K562 (cell line): ENCODE data around the gene RNU6-1. TPM values are rescaled to one million over a fixed set of nuclear protein-coding genes. Genes with fewer than 3 reads are reported as not detected.
A peak's percentile ranks its signal among the peaks of the same experiment; 100 is the strongest.

Source experiments
- CBX1 ChIP-seq: sonication (generic); IDR thresholded peaks from 2 replicates; pipeline ENCODE4 v1.6.1; 2016; ENCODE audit warnings: antibody characterized with exemption, low read depth, mild to moderate bottlenecking
- CBX3 ChIP-seq, 2 experiments: IDR thresholded peaks; 1 replicate in 1 of 2; 2 replicates in 1 of 2; pipeline ENCODE4 v1.6.1; 2012; ENCODE audit warnings: inconsistent platforms in 2 of 2, low read length in 2 of 2, borderline replicate concordance in 1 of 2, control low read depth in 1 of 2
- E4F1 ChIP-seq: fragments of 250-450 bp; sonication (Bioruptor Pico); IDR thresholded peaks from 2 replicates; pipeline ENCODE4 v1.5.0; 2021; ENCODE audit warnings: mild to moderate bottlenecking, borderline replicate concordance
- HDAC2 ChIP-seq: fragments of 450-650 bp; IDR thresholded peaks from 2 replicates; pipeline ENCODE4 v1.6.1; 2016; ENCODE audit warnings: mild to moderate bottlenecking
- HMGN3 ChIP-seq: IDR thresholded peaks from 2 replicates; pipeline ENCODE4 v1.6.1; 2011; ENCODE audit warnings: borderline replicate concordance, low read depth, mild to moderate bottlenecking, mixed read lengths, low read length; ENCODE audit not compliant: insufficient read length; ENCODE audit errors: extremely low read depth
- KDM4B ChIP-seq, 2 experiments: fragments of 450-650 bp in 1 of 2; sonication (generic) in 1 of 2; IDR thresholded peaks; 2 replicates each; pipeline ENCODE4 v1.6.1; 2016 to 2017; ENCODE audit warnings: borderline replicate concordance in 2 of 2, antibody characterized with exemption in 1 of 2, low read depth in 1 of 2, mild to moderate bottlenecking in 1 of 2
- NFXL1 ChIP-seq: fragments of 450-650 bp; formaldehyde crosslinking; IDR thresholded peaks from 2 replicates; pipeline ENCODE4 v1.4.0; 2021; ENCODE audit warnings: mild to moderate bottlenecking
- PHF21A ChIP-seq: fragments of 450-650 bp; IDR thresholded peaks from 2 replicates; pipeline ENCODE4 v1.6.1; 2017; ENCODE audit warnings: low read depth, borderline replicate concordance
- POLR2B ChIP-seq: fragments of 450-650 bp; IDR thresholded peaks from 2 replicates; pipeline ENCODE4 v1.6.1; 2018; ENCODE audit warnings: low read depth; ENCODE audit not compliant: partially characterized antibody
- PRDM10 ChIP-seq: fragments of 450-650 bp; IDR thresholded peaks from 2 replicates; pipeline ENCODE4 v1.6.1; 2018; ENCODE audit not compliant: partially characterized antibody
- YY1 ChIP-seq, 3 experiments: IDR thresholded peaks; 2 replicates each; pipeline ENCODE4 v1.6.1; 2011; ENCODE audit warnings: low read length in 2 of 3, mild to moderate bottlenecking in 2 of 3, moderate library complexity in 2 of 3, borderline replicate concordance in 1 of 3, control low read depth in 1 of 3, low read depth in 1 of 3; ENCODE audit not compliant: insufficient read depth in 3 of 3, insufficient replicate concordance in 2 of 3, control insufficient read depth in 1 of 3, insufficient read length in 1 of 3; ENCODE audit errors: extremely low read depth in 1 of 3
- ZFP36 ChIP-seq: fragments of 150-350 bp; IDR thresholded peaks from 2 replicates; pipeline ENCODE4 v1.6.1; 2018; ENCODE audit warnings: low read length, low read depth; ENCODE audit not compliant: partially characterized antibody
- polyA plus RNA-seq, 8 experiments: library from polyadenylated mRNA; depleted of rRNA in 4 of 8; stranded (reverse) in 5 of 8; unstranded in 3 of 8; fragments of >200 nt; fragmentation: Nextera tagmentation in 2 of 8; fragmentation: Illumina TruSeq in 1 of 8; extraction: Ambion mirVana in 2 of 8; extraction: Trizol in 1 of 8; gene quantifications; 2 replicates each; pipeline versions ENCODE4 v1.2.1 to v1.2.3, GENCODE V29; 2011 to 2014; ENCODE audit warnings: inconsistent platforms in 1 of 8, missing spikeins in 1 of 8
- total RNA-seq, 7 experiments: library from RNA; depleted of rRNA in 6 of 7; stranded (reverse); fragments of >200 nt in 6 of 7; fragmentation: Illumina TruSeq in 2 of 7; extraction: Trizol in 2 of 7; gene quantifications; 2 replicates each; pipeline versions ENCODE4 v1.2.1 to v1.2.3, GENCODE V29; 2011 to 2021; ENCODE audit warnings: low replicate concordance in 1 of 7
- TF ChIP-seq, protein P1 (sequence below): fragments of 450-650 bp; IDR thresholded peaks from 2 replicates; pipeline ENCODE4 v1.6.1; 2017; ENCODE audit warnings: antibody characterized with exemption, mild to moderate bottlenecking

RNU6-1 gene
- total and polyA plus RNA-seq, 9 of the 15 experiments (the other 6 are each of a cell fraction or from before 2014, with no cell fraction given): not detected

- TF ChIP-seq CBX1 (0 out of 2 replicates have a peak, but pooled peaks have one; percentile 20), HDAC2 (peak; percentile 69; the same call in 1 of the 2 replicates), CBX3 (IDR thresholded peaks at IDR 0.05; ENCODE audit: borderline replicate concordance in 1 of 2, low read length in 2 of 2) (peak in 1 of 2 experiments; percentile 69; a peak in 1 of 3 replicates), KDM4B (IDR thresholded peaks at IDR 0.05; ENCODE audit: borderline replicate concordance in 2 of 2, low read depth in 1 of 2) (no peak), ZFP36 (peak; percentile 27), PRDM10 (peak; percentile 54), E4F1 (CRISPR knock-in tag) (no peak), HMGN3 (no peak), YY1 (IDR thresholded peaks at IDR 0.05; ENCODE audit: borderline replicate concordance in 1 of 3, control insufficient read depth in 1 of 3, extremely low read depth in 1 of 3, insufficient read depth in 3 of 3, insufficient read length in 1 of 3, insufficient replicate concordance in 2 of 3, low read depth in 1 of 3, low read length in 2 of 3) (no peak), PHF21A (no peak), NFXL1 (CRISPR knock-in tag) (no peak), POLR2B (no peak)
- TF ChIP-seq, protein P1, sequence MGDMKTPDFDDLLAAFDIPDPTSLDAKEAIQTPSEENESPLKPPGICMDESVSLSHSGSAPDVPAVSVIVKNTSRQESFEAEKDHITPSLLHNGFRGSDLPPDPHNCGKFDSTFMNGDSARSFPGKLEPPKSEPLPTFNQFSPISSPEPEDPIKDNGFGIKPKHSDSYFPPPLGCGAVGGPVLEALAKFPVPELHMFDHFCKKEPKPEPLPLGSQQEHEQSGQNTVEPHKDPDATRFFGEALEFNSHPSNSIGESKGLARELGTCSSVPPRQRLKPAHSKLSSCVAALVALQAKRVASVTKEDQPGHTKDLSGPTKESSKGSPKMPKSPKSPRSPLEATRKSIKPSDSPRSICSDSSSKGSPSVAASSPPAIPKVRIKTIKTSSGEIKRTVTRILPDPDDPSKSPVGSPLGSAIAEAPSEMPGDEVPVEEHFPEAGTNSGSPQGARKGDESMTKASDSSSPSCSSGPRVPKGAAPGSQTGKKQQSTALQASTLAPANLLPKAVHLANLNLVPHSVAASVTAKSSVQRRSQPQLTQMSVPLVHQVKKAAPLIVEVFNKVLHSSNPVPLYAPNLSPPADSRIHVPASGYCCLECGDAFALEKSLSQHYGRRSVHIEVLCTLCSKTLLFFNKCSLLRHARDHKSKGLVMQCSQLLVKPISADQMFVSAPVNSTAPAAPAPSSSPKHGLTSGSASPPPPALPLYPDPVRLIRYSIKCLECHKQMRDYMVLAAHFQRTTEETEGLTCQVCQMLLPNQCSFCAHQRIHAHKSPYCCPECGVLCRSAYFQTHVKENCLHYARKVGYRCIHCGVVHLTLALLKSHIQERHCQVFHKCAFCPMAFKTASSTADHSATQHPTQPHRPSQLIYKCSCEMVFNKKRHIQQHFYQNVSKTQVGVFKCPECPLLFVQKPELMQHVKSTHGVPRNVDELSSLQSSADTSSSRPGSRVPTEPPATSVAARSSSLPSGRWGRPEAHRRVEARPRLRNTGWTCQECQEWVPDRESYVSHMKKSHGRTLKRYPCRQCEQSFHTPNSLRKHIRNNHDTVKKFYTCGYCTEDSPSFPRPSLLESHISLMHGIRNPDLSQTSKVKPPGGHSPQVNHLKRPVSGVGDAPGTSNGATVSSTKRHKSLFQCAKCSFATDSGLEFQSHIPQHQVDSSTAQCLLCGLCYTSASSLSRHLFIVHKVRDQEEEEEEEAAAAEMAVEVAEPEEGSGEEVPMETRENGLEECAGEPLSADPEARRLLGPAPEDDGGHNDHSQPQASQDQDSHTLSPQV: peak; percentile 74
Measured at GRCh38 chr15:67882487-67883233, 42.8 kb upstream of the RNU6-1 start (continued).
